CD4-positive, alpha-beta T cell (primary cell): Measurements from ENCODE around the gene PRR14. TPM values are rescaled to one million over a fixed set of nuclear protein-coding genes. Genes with fewer than 3 reads are reported as not detected.

Experiments used
- ATAC-seq: fragments of 200-7000 bp; cut with Tn5 transposase; one replicate; pipeline ENCODE4 v1.10.0; 2022; ENCODE audit warnings: mild to moderate bottlenecking; ENCODE audit not compliant: poor library complexity
- CTCF ChIA-PET: fragments of 350-600 bp; sonication (Branson Sonifier 250); formaldehyde crosslinking; loops from one replicate; lab custom pipeline; 2021; ENCODE audit warnings: antibody characterized with exemption, inconsistent platforms; lab: Charles Lee
- POLR2A ChIA-PET: fragments of 350-600 bp; sonication (Branson Sonifier 250); formaldehyde crosslinking; loops from one replicate; lab custom pipeline; 2021; ENCODE audit warnings: antibody characterized with exemption, inconsistent platforms; lab: Charles Lee
- DNase-seq, 14 experiments: peaks; one replicate each; pipeline ENCODE4 v3.0.0-alpha.2; 2013 to 2020; ENCODE audit warnings: mixed read lengths in 2 of 14
- H3K27ac ChIP-seq, 2 donors: one replicate each; pipeline versions ENCODE4 v1.5.1 to v1.7.0; 2013; ENCODE audit warnings: low read length in 2 of 2, low read depth in 1 of 2, mild to moderate bottlenecking in 1 of 2
- H3K27me3 ChIP-seq, 2 experiments: 1 replicate in 1 of 2; 2 replicates in 1 of 2; pipeline versions ENCODE4 v1.6.1 to v1.7.0; 2013; ENCODE audit warnings: low read length in 2 of 2, control low read depth in 1 of 2, mild to moderate bottlenecking in 1 of 2, moderate library complexity in 1 of 2; ENCODE audit not compliant: insufficient read depth in 2 of 2, control insufficient read depth in 1 of 2
- H3K36me3 ChIP-seq: one replicate; pipeline ENCODE4 v1.6.1; 2013; ENCODE audit warnings: low read length, control low read depth; ENCODE audit not compliant: insufficient read depth
- H3K4me1 ChIP-seq: one replicate; pipeline ENCODE4 v1.6.1; 2013; ENCODE audit warnings: low read length, control low read depth; ENCODE audit not compliant: insufficient read depth
- H3K4me3 ChIP-seq: one replicate; pipeline ENCODE4 v1.5.1; 2013; ENCODE audit warnings: mild to moderate bottlenecking, low read length, moderate library complexity
- H3K9me3 ChIP-seq, 2 experiments: 1 replicate in 1 of 2; 2 replicates in 1 of 2; pipeline versions ENCODE4 v1.6.1 to v1.7.0; 2013; ENCODE audit warnings: low read length in 2 of 2, mild to moderate bottlenecking in 2 of 2, control low read depth in 1 of 2, moderate library complexity in 1 of 2; ENCODE audit not compliant: control insufficient read depth in 1 of 2, insufficient read depth in 1 of 2
- H3K27ac Mint-ChIP-seq: one replicate; pipeline ENCODE4 v1.8.0; 2020; ENCODE audit warnings: mixed read lengths
- H3K27me3 Mint-ChIP-seq: one replicate; pipeline ENCODE4 v1.8.0; 2021; ENCODE audit warnings: mixed read lengths
- H3K36me3 Mint-ChIP-seq: one replicate; pipeline ENCODE4 v1.8.0; 2021; ENCODE audit warnings: low read depth, mixed read lengths
- H3K4me1 Mint-ChIP-seq: one replicate; pipeline ENCODE4 v1.8.0; 2021; ENCODE audit warnings: low read depth, mixed read lengths
- H3K4me3 Mint-ChIP-seq: one replicate; pipeline ENCODE4 v1.8.0; 2020; ENCODE audit warnings: mild to moderate bottlenecking, mixed read lengths
- H3K9me3 Mint-ChIP-seq: one replicate; pipeline ENCODE4 v1.8.0; 2020; ENCODE audit warnings: mixed read lengths
- CTCF ChIP-seq: fragments of 200-600 bp; IDR thresholded peaks from one replicate; pipeline ENCODE4 v1.8.0; 2022; ENCODE audit warnings: antibody characterized with exemption, mild to moderate bottlenecking
- intact Hi-C, 2 experiments: fragments of 100-400 bp; cut with DNase I in 1 of 2; cut with micrococcal nuclease in 1 of 2; formaldehyde crosslinking; loops; one replicate each; pipeline versions ENCODE4 v1.15.1 to v1.9.0; 2023 to 2025; cut with DNase I, micrococcal nuclease
- total RNA-seq, 174 experiments: library from RNA in 2 of 174; stranded (reverse) in 2 of 174; gene quantifications; one replicate each; pipeline ENCODE4 v1.2.3 and lab custom pipeline; 2021 to 2026

The PRR14 gene
- total RNA-seq, 2 experiments from 2014 or later, result 50.2 to 51.7 TPM

DNA sequence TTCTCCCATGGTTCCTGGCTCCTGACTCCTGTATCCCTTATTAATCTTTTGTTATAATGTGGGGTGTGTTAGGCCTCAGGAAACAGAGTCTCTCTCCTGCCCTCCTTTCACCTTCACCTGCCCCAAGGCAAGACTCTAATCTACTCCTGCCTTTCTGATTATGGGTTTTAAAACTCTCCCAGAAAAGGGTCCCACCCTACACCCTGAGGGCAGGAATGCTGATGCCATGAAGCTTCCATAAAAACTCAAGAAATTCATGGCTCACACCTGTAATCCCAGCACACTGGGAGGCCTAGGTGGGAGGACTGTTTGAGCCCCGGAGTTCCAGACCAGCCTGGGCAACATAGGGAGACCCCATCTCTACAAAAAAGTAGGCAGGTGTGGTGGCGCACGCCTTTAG lies 29.6 kb downstream of the PRR14 start:
- Histone ChIP-seq H3K36me3 (no peaks in the 10 kb centered on the region), H3K9me3 (no peaks in the 10 kb centered on the region), H3K27ac (no peak overlapping the region), H3K4me1 (no peaks in the 10 kb centered on the region), H3K4me3 (no peak overlapping the region), H3K27me3 (no peaks in the 10 kb centered on the region)
- intact Hi-C loops, result no loop called here
- no peak for DNase-seq
- Mint-ChIP-seq H3K27me3 (no peaks in the 10 kb centered on the region), H3K4me1 (no peaks in the 10 kb centered on the region), H3K27ac (no peak overlapping the region), H3K36me3 (no peaks in the 10 kb centered on the region), H3K9me3 (no peaks in the 10 kb centered on the region), H3K4me3 (no peak overlapping the region)
- POLR2A ChIA-PET, result interaction anchor here (0.6 kb wide), 1 partner anchor 837 kb away, joined by 3 read pairs; no protein-coding TSS in a partner anchor
- CTCF ChIA-PET, result no interaction called here
- no peak for TF ChIP-seq CTCF
- no peak for ATAC-seq

- H3K27me3 Mint-ChIP-seq, result no peaks in the 10 kb centered on the region
- no peaks in the 10 kb centered on the region for H3K36me3 Mint-ChIP-seq
- no peaks in the 10 kb centered on the region for H3K27me3 ChIP-seq
- TF ChIP-seq CTCF, result no peak
- ChIA-PET POLR2A (interaction anchor here (1.5 kb wide), 1 partner anchor 30 kb away, joined by 4 read pairs; no protein-coding TSS in a partner anchor), CTCF (no interaction called here)
- H3K4me3 ChIP-seq, result no peak overlapping the region
- no peaks in the 10 kb centered on the region for H3K9me3 ChIP-seq
- no peak for DNase-seq
- intact Hi-C loops, result no loop called here
- no peak overlapping the region for H3K27ac ChIP-seq
- H3K4me3 Mint-ChIP-seq, result no peak overlapping the region
- no peak for ATAC-seq
- no peaks in the 10 kb centered on the region for H3K36me3 ChIP-seq
- no peak overlapping the region for H3K27ac Mint-ChIP-seq
- H3K4me1 ChIP-seq, result peaks cover 6% of the 10 kb centered on the region
- no peaks in the 10 kb centered on the region for H3K9me3 Mint-ChIP-seq
- H3K4me1 Mint-ChIP-seq, result peaks cover 9% of the 10 kb centered on the region
Observed at GRCh38 chr16:30688701-30689100, 37.9 kb downstream of the PRR14 start.

- H3K27ac Mint-ChIP-seq, result no peak overlapping the region
- Histone ChIP-seq H3K27ac (no peak overlapping the region), H3K4me3 (no peak overlapping the region), H3K36me3 (no peaks in the 10 kb centered on the region), H3K9me3 (no peaks in the 10 kb centered on the region), H3K4me1 (peaks cover 11% of the 10 kb centered on the region), H3K27me3 (no peaks in the 10 kb centered on the region)
- ChIA-PET POLR2A (interaction anchor here (6.8 kb wide), 1 partner anchor 32 kb away, joined by 82 read pairs; the partner anchor contains the start of gene FBRS), CTCF (no interaction called here)
- ATAC-seq, result no peak
- no peaks in the 10 kb centered on the region for H3K36me3 Mint-ChIP-seq
- intact Hi-C loops, result loop anchor here in 1 of 2 experiments (10.0 kb wide), 2 partner anchors 267 to 697 kb away; partner anchors contain the start of genes HIRIP3 and INO80E
- no peak for DNase-seq
- H3K4me1 Mint-ChIP-seq, result peaks cover 14% of the 10 kb centered on the region
- no peak for TF ChIP-seq CTCF
- no peaks in the 10 kb centered on the region for H3K9me3 Mint-ChIP-seq
- H3K4me3 Mint-ChIP-seq, result no peak overlapping the region
- H3K27me3 Mint-ChIP-seq, result no peaks in the 10 kb centered on the region
Observed at GRCh38 chr16:30691907-30692306, 41.1 kb downstream of the PRR14 start.
